HT-29 (cell line): ENCODE measurements around the gene ADCY2. TPM values are rescaled to one million over a fixed set of nuclear protein-coding genes. Genes with fewer than 3 reads are reported as not detected.

Experiments used
- DNase-seq: peaks from one replicate; pipeline ENCODE4 v3.0.0-alpha.2; 2015; ENCODE audit warnings: low spot score
- total RNA-seq: library from RNA; depleted of rRNA; stranded (reverse); fragments of >200 nt; shearing (Covaris generic); gene quantifications from 2 replicates; pipeline ENCODE4 v1.2.3, GENCODE V29; 2014

ADCY2 gene
- total RNA-seq, 1 experiment from 2014 or later: not detected

GRCh38 chr5:7867260-7867659 is 471.3 kb downstream of the ADCY2 start:
- no peak for DNase-seq

- peak; percentile 46 for DNase-seq
These were observed 472.5 kb downstream of the ADCY2 start for GRCh38 chr5:7868427-7868772.

- peak; percentile 96 for DNase-seq
These were observed 473.0 kb downstream of the ADCY2 start, which contains the start of the genes FASTKD3 and MTRR for GRCh38 chr5:7868773-7869473. Gene FASTKD3 (minus strand): TSS chr5:7869031. CDS start chr5:7868083, 948 bp downstream. Gene MTRR (plus strand): TSS chr5:7869148. CDS start chr5:7870795, 1,647 bp downstream.

GRCh38 chr5:7869474-7870136 is 473.7 kb downstream of the ADCY2 start:
- DNase-seq: peak; percentile 36

GRCh38 chr5:7871653-7872052 is 475.7 kb downstream of the ADCY2 start:
- no peak for DNase-seq

- no peak for DNase-seq
These were observed 476.7 kb downstream of the ADCY2 start for GRCh38 chr5:7872517-7873130.

GRCh38 chr5:7873216-7873615 is 477.3 kb downstream of the ADCY2 start:
- no peak for DNase-seq

GRCh38 chr5:7874639-7875038 is 478.7 kb downstream of the ADCY2 start:
- no peak for DNase-seq

- no peak for DNase-seq
These were observed 479.2 kb downstream of the ADCY2 start for GRCh38 chr5:7875151-7875550.

GRCh38 chr5:7876867-7877266 is 480.9 kb downstream of the ADCY2 start:
- no peak for DNase-seq

- DNase-seq: no peak
These were observed 481.9 kb downstream of the ADCY2 start for GRCh38 chr5:7877851-7878250.

GRCh38 chr5:7878381-7878873 is 482.5 kb downstream of the ADCY2 start:
- DNase-seq: no peak
